Measurements from ENCODE around the gene ATF7IP.

DNA sequence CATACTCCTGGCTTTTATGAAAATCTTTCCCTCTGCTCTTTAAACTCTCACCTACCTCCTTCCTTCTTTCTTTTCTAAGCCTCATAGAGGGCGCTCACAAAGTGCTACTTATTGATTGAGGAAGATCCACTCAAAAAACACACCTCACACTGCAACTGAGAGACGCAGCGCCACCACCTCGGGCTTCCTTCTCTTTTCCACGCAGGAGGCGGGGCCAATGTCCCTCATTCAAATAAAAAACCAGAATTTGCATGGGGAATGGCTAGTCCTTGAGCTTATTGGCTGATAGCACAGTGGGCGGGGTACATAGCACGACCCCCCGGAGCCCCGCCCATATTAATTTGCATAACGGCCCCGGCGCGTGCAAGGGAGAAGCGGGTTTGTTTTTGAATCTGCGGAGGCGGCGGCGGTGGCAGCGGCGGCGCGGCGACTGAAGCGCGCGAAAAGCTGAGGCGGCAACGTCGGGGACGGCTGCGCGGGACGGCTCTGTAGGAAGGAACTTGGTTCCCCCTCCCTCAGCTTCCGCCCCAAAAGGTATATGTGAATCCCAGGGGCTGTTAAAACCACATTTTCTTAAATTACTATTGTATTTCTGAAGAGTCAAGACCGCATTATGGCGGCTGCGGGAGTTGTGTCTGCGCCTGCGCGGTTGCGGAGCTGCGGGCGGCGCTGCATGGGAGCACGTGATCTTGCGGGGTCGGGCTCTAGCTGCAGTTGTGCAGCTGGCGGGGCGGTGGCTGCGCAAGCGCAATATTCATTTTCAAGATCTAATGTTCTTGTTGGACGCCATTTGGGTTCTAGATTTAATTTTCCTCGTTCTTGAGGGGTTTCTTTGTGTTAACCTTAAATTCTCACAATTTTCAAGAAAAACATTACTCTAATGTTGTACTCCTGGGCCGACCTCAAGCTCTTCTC is at the start of gene ATF7IP:
- TF ChIP-seq CTCF (IDR thresholded peaks at IDR 0.05): peak in 2 of 5 experiments; percentile 14 to 30
- peak; percentile 60 to 88 (median 87) for TF ChIP-seq POLR2AphosphoS5 (IDR thresholded peaks at IDR 0.05)
- peak; percentile 89 for TF ChIP-seq POLR2A (IDR thresholded peaks at IDR 0.05)

All from transverse colon (tissue), 4 donors.